Aorta (tissue), 5 donors: ENCODE measurements around the gene C5orf58. TPM values are rescaled to one million over a fixed set of nuclear protein-coding genes. Genes with fewer than 3 reads are reported as not detected.
A peak's percentile ranks its signal among the peaks of the same experiment; 100 is the strongest.

ENCODE experiments used
- ATAC-seq: fragments of 200-7000 bp; cut with Tn5 transposase; one replicate; pipeline ENCODE4 v1.9.1; 2022; ENCODE audit warnings: moderate library complexity; ENCODE audit not compliant: low FRiP score
- DNase-seq, 2 donors: peaks; one replicate each; pipeline ENCODE4 v3.0.0-alpha.2; 2020
- H3K27ac ChIP-seq, 2 donors: one replicate each; pipeline ENCODE4 v1.5.1; 2013; ENCODE audit warnings: low read length in 2 of 2, mild to moderate bottlenecking in 2 of 2, moderate library complexity in 2 of 2, control low read depth in 1 of 2, inconsistent platforms in 1 of 2, low read depth in 1 of 2
- H3K27me3 ChIP-seq, 2 donors: one replicate each; pipeline ENCODE4 v1.6.1; 2013; ENCODE audit warnings: control low read depth in 1 of 2, low read length in 1 of 2, mild to moderate bottlenecking in 1 of 2, moderate library complexity in 1 of 2; ENCODE audit not compliant: insufficient read depth in 2 of 2, control insufficient read depth in 1 of 2
- H3K36me3 ChIP-seq, 2 donors: one replicate each; pipeline ENCODE4 v1.6.1; 2013; ENCODE audit warnings: control low read depth in 1 of 2, low read length in 1 of 2, mild to moderate bottlenecking in 1 of 2; ENCODE audit not compliant: insufficient read depth in 2 of 2, control insufficient read depth in 1 of 2
- H3K4me1 ChIP-seq, 2 donors: one replicate each; pipeline ENCODE4 v1.6.1; 2013; ENCODE audit warnings: low read length in 2 of 2, control low read depth in 1 of 2, mild to moderate bottlenecking in 1 of 2, moderate library complexity in 1 of 2; ENCODE audit not compliant: insufficient read depth in 2 of 2, control insufficient read depth in 1 of 2
- H3K4me3 ChIP-seq, 2 donors: one replicate each; pipeline ENCODE4 v1.5.1; 2013; ENCODE audit warnings: low read length in 2 of 2, control low read depth in 1 of 2, mild to moderate bottlenecking in 1 of 2
- H3K9me3 ChIP-seq: one replicate; pipeline ENCODE4 v1.6.1; 2013; ENCODE audit warnings: mild to moderate bottlenecking, low read length; ENCODE audit not compliant: control insufficient read depth
- WGBS, 2 donors: extraction: QIAGEN DNeasy Blood & Tissue Kit; methylation state at CpG; one replicate each; pipeline ENCODE4 v1.1.7; 2013; 5-methylcytosine and 5-hydroxymethylcytosine counted together
- intact Hi-C, 2 donors: fragments of 100-400 bp; cut with DNase I; formaldehyde crosslinking; loops; one replicate each; pipeline versions ENCODE4 v1.14.2 to v1.15.0; 2022
- polyA plus RNA-seq, 2 donors: library from polyadenylated mRNA; stranded (reverse); fragments of 200-250 nt; gene quantifications; one replicate each; pipeline ENCODE4 v1.2.3, GENCODE V29; 2013
- total RNA-seq, 2 donors: library from RNA; stranded (reverse); fragmentation: NEBNext Ultra II Directional; extraction: Animal tissue kit (Norgen Biotek cat#: 25700); gene quantifications; one replicate each; pipeline ENCODE4 v1.2.1, GENCODE V29; 2021
- donor health status: healthy with polysubstance abuse.
- donor health status: Bipolar disorder and iron deficiency.
- donor health status: DM: no; HTN: no; CAD: no.
- donor health status: DM: no; HTN: no; CAD: no.
- donor health status: DM: yes; HTN: yes; CAD: no.

The C5orf58 gene
- total and polyA plus RNA-seq, 4 donors, result not detected

GRCh38 chr5:170288551-170288950 lies 55.8 kb downstream of the C5orf58 start:
- WGBS, 2 donors, result 88 to 89% methylated on average over 3 of the region's 3 CpGs
- ATAC-seq, result no peak
- intact Hi-C loops, result no loop called here
- Histone ChIP-seq H3K27me3 (no peaks in the 10 kb centered on the region), H3K27ac (no peak overlapping the region), H3K9me3 (peaks cover 7% of the 10 kb centered on the region), H3K4me3 (no peak overlapping the region), H3K4me1 (no peaks in the 10 kb centered on the region), H3K36me3 (no peaks in the 10 kb centered on the region)
- DNase-seq, result no peak

DNA sequence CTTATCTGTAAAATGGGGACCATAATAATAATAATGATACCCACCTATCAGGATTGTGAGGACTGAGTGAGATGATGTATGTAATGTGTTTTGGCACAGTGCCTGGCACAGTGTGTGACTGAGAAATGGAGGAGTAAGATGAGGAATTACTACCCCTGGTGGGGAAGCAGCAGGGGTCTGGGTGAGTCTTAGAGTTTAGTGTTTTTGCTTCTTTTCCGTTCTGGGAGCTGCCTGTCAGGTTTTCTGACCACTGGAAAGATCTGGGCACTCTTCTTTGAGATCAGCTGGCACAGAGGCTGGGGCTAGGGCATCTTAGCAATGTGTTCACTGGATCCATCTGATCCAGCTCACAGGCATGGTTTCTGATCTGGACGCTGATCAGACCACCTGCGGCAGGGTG lies 56.3 kb downstream of the C5orf58 start:
- H3K9me3 ChIP-seq, result peaks cover 6% of the 10 kb centered on the region
- 69 to 90% methylated on average over 3 of the region's 3 CpGs for WGBS, 2 donors

DNA sequence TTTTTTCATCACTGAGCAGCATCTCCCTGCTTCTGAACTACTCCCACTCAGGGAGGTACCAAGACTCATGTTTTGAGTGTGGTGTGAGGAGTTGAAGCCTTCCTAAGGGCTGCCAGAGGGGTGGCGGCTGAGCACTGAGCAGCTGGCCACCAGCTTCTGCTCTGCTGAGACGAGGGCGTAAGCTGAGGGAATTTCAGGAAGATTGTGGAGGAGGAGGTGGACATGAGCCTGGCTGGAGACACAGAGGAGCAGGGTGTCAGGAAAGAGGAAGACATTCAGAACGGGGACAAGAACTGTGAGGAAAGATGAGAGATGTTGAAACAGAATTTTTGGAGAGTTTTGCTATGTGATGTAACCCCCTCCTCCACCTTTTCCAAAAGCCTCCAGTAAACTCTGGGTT lies 57.0 kb downstream of the C5orf58 start:
- H3K27ac ChIP-seq, result no peak overlapping the region
- intact Hi-C loops, result no loop called here
- ATAC-seq, result peak; percentile 45
- no peaks in the 10 kb centered on the region for H3K27me3 ChIP-seq
- no peak overlapping the region for H3K4me3 ChIP-seq
- no peaks in the 10 kb centered on the region for H3K36me3 ChIP-seq
- H3K9me3 ChIP-seq, result peaks cover 6% of the 10 kb centered on the region
- 73 to 83% methylated on average over 4 of the region's 4 CpGs for WGBS, 2 donors
- no peak for DNase-seq
- no peaks in the 10 kb centered on the region for H3K4me1 ChIP-seq

More for the DNA sequence above, 56.3 kb downstream of the C5orf58 start:
- Histone ChIP-seq H3K27me3 (no peaks in the 10 kb centered on the region), H3K36me3 (no peaks in the 10 kb centered on the region), H3K27ac (no peak overlapping the region), H3K4me1 (no peaks in the 10 kb centered on the region), H3K4me3 (no peak overlapping the region)
- intact Hi-C loops, result no loop called here
- DNase-seq (no peak), ATAC-seq (no peak)

DNA sequence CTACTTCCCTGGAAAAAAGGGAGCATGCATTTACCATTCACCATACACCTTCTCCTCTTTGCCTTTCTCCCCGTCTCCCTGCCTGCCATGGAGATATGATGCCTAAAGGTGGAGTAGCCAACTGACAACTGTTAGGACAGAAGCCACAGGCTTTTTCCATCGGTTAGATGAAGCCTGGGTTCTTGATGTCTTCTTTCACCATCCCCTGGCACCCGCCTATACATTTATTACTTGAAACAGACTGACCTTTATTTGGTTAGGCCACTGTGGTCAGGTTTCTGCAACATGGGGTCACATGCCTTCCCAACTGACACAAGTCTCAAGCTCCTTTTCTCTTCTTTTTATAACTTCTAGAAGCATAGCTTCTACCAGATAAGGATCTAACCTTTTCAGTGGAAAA lies 57.7 kb downstream of the C5orf58 start:
- ATAC-seq (no peak), DNase-seq (no peak)
- intact Hi-C loops, result no loop called here
- Histone ChIP-seq H3K36me3 (no peaks in the 10 kb centered on the region), H3K27me3 (no peaks in the 10 kb centered on the region), H3K27ac (no peak overlapping the region), H3K9me3 (peaks cover 6% of the 10 kb centered on the region), H3K4me1 (no peaks in the 10 kb centered on the region), H3K4me3 (no peak overlapping the region)
- 91% methylated on average over 3 of the region's 3 CpGs for WGBS, 2 donors

- no peaks in the 10 kb centered on the region for H3K36me3 ChIP-seq
- 90 to 92% methylated on average over 4 of the region's 4 CpGs for WGBS, 2 donors
- no peaks in the 10 kb centered on the region for H3K4me1 ChIP-seq
- DNase-seq (no peak), ATAC-seq (no peak)
- intact Hi-C loops, result no loop called here
- H3K27me3 ChIP-seq, result no peaks in the 10 kb centered on the region
- no peak overlapping the region for H3K4me3 ChIP-seq
- no peak overlapping the region for H3K27ac ChIP-seq
- H3K9me3 ChIP-seq, result peaks cover 6% of the 10 kb centered on the region
These were observed 59.7 kb downstream of the C5orf58 start for GRCh38 chr5:170292179-170293104.

DNA sequence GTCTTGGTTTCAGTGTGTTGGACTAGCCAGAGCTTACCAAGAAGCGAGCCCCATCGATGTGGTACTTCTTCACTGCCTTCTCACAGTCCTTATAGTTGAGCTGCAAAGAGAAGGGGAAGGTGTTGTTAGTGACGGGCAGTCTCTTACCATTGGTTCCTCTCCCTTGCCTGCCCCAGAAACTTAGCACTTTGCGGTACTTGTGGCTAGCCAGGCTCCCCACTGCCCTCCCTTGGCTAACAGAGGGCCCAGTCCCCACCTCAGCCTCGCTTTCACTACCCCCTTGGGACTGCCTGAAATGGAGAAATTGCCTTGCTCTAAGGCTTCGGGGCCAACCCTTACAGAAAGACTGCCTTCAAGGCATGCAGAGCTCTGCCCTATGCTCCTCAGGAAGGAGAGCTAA lies 60.5 kb downstream of the C5orf58 start:
- DNase-seq, result peak in 1 of 2 donors; percentile 83
- Histone ChIP-seq H3K27ac (no peak overlapping the region), H3K36me3 (no peaks in the 10 kb centered on the region), H3K27me3 (no peaks in the 10 kb centered on the region), H3K9me3 (peaks cover 6% of the 10 kb centered on the region), H3K4me3 (no peak overlapping the region), H3K4me1 (no peaks in the 10 kb centered on the region)
- peak; percentile 38 for ATAC-seq
- WGBS, 2 donors, result 78 to 80% methylated on average over 6 of the region's 6 CpGs
- intact Hi-C loops, result no loop called here

- H3K4me1 ChIP-seq, result no peaks in the 10 kb centered on the region
- H3K27me3 ChIP-seq, result no peaks in the 10 kb centered on the region
- no peak overlapping the region for H3K4me3 ChIP-seq
- H3K27ac ChIP-seq, result no peak overlapping the region
- no peak for DNase-seq
- no peak for ATAC-seq
- WGBS, 2 donors, result 89 to 95% methylated on average over 3 of the region's 3 CpGs
- H3K36me3 ChIP-seq, result no peaks in the 10 kb centered on the region
- peaks cover 6% of the 10 kb centered on the region for H3K9me3 ChIP-seq
- intact Hi-C loops, result no loop called here
These were observed 61.3 kb downstream of the C5orf58 start for GRCh38 chr5:170294057-170294456.

DNA sequence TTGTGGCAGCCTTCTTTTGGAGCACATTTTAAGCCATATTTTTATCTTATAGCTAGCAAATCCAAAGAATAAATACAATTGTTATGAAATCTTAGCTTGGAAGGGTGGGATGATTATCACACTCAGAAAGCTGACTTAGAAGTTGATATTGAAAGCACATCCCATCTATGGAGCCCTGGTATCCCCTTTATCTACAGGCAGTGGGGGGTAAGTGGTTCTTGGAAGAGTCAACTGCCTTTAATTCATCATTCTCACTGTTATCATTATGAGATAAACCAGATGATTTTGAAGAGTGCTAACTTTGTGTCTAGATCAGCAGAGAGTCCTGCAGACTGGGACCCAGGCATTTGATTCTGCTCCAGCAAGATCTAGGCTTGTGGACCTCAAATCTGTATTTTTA lies 61.8 kb downstream of the C5orf58 start:
- no peaks in the 10 kb centered on the region for H3K4me1 ChIP-seq
- H3K4me3 ChIP-seq, result no peak overlapping the region
- H3K27me3 ChIP-seq, result no peaks in the 10 kb centered on the region
- peaks cover 6% of the 10 kb centered on the region for H3K9me3 ChIP-seq
- intact Hi-C loops, result no loop called here
- H3K36me3 ChIP-seq, result no peaks in the 10 kb centered on the region
- ATAC-seq (no peak), DNase-seq (no peak)
- no peak overlapping the region for H3K27ac ChIP-seq
